ENCODE measurements around the gene ZDHHC4.
A peak's percentile ranks its signal among the peaks of the same experiment; 100 is the strongest.

The ZDHHC4 gene

DNA sequence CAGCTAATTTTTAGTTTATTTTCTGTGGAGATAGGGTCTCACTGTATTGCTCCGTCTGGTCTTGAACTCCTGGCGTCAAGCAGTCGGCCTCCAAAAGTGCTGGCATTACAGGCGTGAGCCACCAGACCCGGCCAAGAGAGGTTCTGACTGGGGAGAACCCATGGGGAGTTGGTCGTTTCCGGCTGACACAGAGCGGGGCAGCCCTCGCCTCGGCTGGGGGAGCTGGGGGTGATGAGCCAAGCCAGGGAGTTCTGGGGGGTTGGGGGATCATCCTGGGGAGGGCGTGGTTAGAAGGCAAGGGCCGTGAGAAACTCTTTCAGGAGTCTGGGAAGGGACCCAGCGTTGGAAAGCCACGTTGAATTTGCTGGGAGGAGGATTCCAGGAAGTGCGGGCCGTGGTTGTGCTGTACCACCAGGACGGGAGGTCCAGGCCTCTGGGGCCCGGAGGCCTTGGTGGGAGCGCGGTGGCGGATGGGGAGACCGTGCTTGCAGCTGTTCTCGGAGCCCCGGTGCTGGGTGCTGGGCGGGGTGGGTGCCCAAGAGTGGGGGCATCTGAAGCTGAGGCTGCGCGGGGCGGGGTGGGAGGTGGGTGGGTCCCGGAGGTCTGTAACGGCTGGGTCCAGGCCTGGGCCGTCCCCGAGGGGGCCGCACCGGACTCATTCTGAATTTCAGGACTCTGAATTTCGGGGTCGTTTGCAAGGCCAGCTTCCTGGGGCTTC lies 29.8 kb downstream of the ZDHHC4 start:
- DNase-seq (ENCODE audit: low read depth in 2 of 2), result no peak

DNA sequence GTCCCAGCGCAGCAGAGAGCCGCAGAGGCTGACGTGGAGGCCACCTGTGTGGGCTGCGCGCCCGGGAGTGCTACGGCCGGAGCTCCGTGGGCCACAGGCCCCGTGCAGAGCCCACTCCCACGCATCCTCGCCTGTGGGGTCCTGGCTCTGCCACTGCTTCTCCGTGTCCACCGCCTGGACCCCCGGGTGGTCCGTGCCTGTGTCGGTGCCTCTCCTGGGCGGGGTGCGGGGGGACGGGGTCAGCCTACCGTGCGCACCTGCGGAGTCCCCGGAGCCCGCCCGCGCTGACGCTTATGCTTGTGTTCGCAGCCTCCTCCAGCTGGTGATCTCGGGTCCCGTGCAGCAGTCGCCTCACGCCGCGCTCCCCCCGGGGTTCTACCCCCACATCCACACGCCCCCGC lies 30.4 kb downstream of the ZDHHC4 start:
- DNase-seq (ENCODE audit: low read depth in 2 of 2), result no peak

DNA sequence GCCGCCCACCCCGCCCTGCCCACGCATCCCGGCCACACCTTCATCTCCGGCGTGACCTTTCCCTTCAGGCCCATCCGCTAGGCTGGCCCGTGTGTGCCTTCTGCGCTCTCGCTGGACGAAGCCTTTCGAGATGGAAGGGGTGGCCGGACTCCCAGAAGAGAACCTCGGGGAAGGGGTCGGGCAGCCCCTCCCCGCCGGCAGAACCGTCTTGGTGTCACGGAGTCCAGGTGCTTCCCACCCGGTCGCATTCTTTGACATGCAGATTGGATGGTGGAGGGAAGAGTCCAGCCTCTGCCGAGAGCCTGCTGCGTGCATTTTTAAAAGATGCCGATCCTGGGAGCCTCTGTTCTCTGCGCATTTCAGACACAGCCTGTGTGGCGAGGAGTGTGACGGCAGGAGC lies 30.8 kb downstream of the ZDHHC4 start:
- no peak for DNase-seq (ENCODE audit: low read depth in 2 of 2)

DNA sequence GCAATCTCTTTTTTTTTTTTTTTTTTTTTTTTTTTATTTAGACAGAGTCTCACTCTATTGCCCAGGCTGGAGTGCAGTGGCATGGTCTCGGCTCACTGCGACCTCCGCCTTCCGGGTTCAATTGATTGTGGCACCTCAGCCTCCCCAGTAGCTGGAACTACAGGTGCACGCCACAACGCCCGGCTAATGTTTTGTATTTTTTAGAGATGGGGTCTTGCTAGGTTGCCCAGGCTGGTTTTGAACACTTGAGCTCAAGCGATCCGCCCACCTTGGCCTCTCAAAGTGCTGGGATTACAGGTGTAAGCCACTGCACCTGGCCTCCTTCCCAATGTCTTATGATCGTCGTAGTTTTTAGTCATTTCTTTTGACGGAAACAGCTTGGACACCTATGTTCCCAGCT lies 31.5 kb downstream of the ZDHHC4 start:
- DNase-seq (ENCODE audit: low read depth in 2 of 2), result no peak

DNA sequence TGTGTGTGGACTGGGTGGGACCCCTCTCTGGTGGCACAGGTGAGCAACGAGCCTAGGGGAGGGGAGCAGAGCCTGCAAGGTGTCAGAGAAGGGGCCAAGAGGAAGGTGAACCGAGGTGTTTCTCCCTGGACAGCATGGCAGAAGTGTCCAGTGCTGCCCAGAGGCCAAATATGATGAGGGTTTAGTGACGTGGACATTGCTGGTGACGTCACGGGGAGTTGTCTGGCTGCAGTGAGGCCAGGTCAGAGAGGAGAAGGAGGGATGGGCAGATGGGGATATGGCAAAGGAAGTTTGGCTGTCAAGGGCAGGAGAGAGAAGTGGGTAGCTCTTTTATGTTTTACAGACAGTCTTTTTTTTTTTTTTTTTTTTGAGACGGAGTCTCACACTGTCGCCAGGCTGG lies 35.6 kb downstream of the ZDHHC4 start:
- no peak for DNase-seq (ENCODE audit: low read depth in 2 of 2)

DNA sequence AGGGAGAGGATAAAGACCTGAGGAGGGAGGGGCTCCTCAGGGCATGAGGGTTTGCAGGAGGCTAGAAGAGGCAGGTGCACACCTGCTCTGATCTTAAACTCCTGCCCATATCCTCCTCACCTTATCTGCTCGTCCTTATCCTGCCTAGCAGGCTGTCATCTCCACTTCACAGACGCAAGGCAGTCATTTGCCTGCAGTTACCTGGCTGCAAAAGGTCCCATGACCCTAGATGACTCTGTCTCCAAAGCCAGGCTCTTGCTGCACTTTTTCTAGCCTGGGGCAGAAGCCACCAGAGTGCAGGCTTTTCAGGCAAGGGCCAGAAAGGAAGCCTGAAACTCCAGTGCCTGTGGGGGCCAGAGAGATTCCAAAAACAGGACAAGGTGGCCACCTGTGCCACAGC lies 36.5 kb downstream of the ZDHHC4 start:
- DNase-seq (ENCODE audit: low read depth in 2 of 2), result no peak

DNA sequence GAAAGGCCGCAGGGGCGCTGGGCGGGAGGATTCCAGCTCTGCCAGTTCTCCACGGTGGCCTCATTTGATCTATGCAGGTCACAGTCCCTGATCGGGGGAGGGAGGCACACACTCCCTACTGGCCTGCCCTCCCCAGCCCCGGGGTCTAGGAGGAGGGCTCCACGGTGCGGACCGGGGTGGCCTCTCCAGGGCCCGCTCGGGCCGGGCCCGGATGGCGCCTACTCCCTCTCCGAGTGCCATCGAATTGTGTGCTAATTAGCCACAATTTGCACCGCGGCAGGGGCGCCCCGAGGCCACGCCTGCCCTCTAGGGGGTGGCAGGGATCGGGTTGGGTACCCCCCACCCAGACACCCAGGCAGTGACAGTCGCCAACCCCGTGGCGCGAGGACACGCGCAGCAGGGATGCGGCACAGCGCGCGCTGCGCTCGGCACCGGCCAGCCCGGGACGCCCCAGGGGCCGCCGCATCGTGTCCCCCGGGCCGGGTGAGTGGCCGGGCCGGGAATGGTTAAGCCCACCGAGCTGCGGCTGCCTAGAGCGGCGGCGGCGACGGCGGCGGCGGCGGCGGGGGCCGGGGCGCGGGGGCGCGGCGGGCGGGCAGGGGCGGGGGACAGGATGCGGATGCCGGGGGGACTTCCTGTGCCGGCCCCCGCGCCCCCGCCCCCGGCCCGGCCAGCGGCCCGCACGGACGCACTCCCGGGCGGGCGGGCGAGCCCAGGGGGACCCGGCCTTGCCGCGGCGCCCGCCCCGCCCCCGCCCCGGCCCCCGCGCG lies 37.9 kb downstream of the ZDHHC4 start, which contains the start of gene ZNF853:
ZNF853 (plus strand) TSS at position 658 of the 770 bp plus-strand sequence. CDS start 565 bp downstream, outside the sequence.
- DNase-seq (ENCODE audit: low read depth in 2 of 2), result peak in 1 of 2 donors; percentile 21

DNA sequence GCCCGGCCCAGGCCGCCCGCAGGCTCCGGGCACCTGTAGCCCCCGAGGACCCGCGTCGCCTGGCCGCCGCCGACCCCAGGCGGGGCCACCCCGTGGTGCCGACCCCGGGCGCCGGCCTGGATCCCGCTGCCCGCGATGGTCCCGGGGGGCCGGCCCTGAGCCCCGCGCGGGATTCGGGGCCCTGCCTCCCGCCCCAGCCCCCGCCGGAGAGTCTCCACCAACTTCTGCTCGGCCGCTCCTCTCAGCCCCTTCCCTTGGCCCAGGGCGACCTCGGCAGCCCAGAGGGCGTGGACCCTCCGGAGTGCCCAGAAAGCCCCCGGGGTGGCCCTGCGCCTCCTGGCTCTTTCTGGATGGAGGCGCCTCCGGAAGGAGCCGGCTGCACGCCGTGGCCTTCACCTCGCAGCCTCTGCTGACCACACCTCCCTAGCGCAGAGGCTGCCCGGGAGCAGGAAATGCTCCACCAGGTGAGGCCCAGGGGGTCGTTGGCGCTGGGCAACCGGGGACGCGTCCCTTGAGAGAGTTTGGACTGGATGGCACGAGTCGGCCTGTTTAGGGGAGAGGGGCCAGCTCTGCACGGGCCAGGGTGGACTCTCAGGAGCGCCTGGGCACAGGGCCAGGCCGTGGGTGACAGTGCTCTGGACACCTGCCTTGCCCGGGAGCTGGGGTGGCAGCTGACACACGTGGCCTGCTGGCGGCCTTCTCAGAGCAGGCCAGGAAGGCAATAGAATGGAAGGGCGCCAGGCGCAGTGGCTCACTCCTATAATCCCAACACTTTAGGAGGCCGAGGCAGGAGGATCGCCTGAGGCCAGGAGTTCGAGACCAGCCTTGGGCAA lies 38.7 kb downstream of the ZDHHC4 start:
- DNase-seq (ENCODE audit: low read depth in 2 of 2), result no peak

DNA sequence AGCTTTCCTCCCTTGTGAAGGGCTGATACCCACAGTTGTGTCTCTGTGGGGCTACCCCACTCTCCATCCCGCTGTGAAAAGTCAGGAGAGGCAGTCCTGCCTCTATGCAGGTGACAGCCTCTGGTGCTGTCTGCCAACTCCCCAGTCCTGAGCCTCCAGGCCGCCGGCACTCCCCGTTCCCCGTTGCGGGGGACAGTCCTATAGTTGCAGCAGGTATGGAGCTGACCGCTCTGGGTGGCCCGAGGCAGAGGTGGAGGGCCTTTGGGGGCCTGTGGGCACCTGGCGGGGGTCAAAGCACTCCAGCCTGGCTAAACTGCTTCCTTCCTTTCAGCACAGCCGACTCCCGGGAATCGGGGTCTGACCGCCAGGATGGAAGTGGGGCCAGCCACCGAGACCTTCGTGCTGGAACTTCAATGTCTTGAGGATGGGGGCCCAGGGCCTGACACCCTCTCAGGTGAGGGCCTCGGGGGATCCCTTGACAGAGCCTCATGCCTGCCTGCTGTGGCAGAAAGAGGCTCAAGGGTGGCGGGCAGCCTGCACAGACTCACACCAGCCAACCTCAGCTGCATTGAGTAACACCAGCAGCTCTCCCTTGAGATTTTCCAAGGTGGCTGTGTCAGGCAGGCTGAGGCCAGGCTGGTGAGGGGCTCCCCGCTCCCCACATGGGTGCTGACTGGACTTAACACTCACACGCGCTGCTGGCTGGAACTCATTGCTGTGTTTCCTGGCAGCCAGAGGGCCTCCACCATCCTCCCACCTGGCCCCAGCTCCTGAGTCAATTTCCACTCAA lies 39.8 kb downstream of the ZDHHC4 start:
- DNase-seq (ENCODE audit: low read depth in 2 of 2), result no peak

DNA sequence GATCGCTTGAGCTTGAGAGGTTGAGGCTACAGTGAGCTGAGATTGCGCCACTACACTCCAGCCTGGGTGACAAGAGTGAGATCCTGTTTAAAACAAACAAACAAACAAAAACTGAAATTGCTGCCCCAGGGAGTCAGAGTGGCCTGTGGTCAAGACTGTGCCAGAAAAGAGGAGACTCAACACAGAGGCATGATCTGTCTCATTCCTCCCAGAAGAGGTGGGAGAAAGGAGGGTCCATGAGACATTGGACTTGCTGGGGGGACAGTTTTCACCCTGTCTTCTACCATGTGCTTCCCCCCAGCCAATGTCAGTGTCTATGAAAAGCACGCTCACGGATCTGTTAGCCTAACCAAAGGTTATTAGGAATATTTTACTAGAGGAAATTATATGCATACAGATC lies 41.4 kb downstream of the ZDHHC4 start:
- DNase-seq (ENCODE audit: low read depth in 2 of 2), result no peak

DNA sequence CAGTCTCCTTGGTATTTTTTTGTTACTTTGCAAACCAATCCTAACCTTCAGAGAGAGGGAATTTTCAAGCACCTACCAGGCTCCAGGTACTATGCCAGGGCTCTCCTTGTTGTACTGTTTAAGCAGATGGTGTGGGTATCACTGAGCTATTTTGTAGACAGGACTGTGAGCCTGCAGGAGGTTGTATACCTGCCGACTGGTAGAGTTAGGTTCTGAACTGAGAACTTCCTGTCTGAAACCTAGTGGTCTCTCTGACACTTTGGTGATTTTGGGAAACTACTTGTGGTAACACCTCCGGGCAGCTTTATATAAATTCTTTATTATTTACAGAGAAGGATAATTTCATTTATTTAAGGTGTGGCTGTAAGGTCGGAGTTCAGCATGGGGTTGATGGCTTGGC lies 42.7 kb downstream of the ZDHHC4 start:
- DNase-seq (ENCODE audit: low read depth in 2 of 2), result no peak

DNA sequence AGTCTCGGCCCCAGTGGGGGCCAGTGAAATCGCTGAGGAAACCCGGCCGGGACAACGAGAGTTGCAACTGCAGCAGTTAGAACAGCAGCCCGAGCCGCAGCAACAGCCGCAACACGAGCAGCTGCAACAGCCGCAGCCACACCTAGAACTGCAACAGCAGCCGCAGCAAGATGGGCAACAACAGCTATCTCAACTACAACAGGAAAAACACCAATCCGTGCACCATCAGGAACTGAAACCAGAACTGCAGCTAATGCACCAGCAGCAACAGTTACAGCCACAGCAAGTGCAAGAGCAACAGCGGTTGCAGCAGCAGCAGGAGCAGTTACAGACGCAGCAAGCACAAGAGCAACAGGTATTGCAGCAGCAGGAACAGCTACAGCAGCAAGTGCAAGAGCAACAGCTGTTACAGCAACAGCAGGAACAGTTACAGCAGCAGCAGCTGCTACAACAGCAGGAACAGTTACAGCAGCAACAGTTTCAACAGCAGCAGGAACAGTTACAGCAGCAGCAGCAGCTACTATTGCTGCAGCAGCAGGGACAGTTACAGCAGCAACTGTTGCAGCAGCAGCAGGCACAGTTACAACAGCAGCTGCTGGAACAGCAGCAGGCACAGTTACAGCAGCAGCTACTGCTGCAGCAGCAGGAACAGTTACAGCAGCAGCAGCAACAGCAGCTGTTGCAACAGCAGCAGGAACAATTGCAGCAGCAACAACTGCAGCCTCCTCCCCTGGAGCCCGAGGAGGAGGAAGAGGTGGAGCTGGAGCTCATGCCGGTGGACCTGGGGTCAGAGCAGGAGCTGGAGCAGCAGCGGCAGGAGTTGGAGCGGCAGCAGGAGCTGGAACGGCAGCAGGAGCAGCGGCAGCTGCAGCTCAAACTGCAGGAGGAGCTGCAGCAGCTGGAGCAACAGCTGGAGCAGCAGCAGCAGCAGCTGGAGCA lies 44.2 kb downstream of the ZDHHC4 start:
- no peak for DNase-seq (ENCODE audit: low read depth in 2 of 2)

DNA sequence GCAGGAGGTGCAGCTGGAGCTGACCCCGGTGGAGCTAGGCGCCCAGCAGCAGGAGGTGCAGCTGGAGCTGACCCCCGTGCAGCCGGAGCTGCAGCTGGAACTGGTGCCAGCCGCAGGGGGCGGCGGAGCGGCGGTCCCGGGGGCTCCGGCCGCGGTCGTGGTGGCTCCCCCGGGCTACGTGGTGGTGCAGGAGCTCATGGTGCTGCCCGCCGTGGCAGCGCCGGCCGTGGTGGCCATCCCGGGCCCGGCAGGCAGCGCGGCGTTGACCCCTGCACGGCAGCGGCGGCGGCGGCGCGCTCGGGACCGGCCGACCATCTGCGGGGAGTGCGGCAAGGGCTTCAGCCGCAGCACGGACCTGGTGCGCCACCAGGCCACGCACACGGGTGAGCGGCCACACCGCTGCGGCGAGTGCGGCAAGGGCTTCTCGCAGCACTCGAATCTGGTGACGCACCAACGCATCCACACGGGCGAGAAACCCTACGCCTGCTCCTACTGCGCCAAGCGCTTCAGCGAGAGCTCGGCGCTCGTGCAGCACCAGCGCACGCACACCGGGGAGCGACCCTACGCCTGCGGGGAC lies 45.0 kb downstream of the ZDHHC4 start:
- DNase-seq (ENCODE audit: low read depth in 2 of 2), result no peak

DNA sequence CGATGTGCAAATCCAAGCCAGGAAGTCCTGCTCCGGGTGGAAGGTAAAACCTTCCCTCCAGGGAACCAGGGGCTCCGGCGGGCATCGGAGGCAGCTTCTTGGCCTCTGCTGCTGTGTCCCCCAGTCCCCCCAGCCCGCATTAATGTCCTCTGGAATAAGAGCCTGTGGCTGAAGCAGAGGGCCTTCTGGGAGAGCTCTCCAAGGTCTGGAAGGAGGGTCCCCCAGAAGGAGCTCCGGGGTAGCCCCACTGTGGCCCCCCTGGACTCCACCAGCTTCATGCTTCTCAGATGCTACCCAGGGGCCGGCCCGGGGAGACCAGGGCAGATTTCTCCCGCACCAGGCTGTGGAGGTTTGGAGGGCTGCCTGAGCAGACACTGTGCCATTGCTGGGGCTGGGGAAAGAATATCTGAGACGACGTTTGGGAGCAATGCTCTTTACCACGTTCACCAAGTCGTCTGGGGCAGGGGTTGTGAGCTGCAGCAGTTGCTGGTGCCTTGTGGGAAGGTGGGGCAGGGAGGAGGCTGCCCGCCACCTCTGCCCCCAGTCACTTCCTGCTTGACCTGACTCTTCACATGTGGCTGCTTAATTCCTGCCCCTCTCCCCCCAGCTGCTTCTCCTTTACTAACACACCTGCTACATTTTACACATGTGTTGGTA lies 46.5 kb downstream of the ZDHHC4 start:
- DNase-seq (ENCODE audit: low read depth in 2 of 2), result no peak

DNA sequence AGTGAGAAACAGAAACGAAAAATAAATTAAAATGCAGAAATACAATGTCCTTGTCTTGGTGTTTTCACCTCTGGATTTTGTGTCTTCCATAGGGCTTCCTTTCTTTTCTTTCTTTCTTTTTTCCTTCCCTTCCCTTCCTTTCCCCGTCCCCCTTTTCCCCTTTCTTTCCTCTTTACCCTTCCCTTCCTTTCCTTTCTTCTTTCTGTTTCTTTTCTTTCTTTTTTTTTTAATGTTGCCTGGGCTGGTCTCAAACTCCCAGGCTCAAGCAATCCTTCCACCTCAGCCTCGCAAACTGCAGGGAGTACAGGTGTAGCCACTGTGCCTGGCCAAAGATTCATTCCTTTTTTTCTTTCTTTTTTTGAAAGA lies 47.0 kb downstream of the ZDHHC4 start:
- no peak for DNase-seq (ENCODE audit: low read depth in 2 of 2)

DNA sequence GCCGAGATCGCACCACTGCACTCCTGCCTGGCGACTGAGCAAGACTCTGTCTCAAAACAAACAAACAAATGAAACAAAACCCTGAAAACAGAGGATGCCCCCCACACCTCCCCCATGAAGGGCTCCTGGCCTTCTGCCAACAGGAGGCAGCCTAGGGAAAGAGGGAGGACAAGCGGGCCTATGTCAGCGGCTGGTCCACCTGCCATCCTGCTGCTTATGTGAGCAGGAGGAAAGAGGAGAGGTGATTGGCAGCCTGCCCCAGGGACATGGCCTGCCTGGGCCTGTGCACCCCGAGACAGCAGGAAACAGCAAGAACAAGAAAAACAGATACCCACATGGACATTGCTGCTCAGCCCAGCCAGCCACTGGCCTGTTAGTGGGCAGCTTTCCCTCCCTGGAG lies 50.8 kb downstream of the ZDHHC4 start:
- DNase-seq (ENCODE audit: low read depth in 2 of 2), result no peak

DNA sequence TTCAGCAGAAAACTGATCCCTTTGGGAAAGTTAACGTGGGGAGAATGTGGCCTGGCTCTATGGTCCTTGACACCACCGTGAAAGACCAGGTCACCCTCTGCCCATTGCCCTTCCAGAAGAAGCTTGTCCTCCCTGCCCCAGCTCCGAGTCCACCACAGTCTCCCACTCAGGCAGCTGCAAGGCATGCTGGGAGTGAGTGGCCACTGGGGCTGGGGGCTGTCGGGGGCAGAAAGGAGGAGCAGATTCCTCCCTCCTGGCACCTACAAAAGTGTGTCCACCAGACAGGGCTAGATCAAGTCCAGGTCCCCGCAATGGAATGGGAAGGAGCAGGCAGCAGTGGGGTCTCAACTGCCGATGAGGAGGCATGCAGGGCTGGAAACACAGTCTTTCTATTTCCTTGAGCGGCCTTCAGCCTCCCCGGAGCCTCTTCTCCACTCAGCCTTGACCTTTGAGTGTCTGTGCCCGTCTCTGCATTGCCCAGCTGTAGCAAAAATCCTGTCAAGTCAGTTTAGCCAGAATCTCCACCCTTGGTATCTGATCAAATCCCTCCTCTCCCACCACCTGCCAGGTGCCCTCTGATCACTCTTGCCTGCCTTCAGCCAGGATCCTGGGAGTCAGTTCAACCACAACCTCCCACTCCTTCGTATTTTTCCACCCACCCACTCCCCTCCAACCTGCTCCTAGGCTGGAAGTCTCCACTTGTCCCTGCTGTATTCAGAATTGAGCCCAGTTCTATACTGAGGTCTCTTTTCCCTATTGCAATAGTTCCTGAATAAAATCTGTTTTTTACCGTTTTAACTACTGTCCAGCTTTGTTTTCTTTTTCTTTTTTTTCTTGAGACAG lies 53.0 kb downstream of the ZDHHC4 start:
- DNase-seq (ENCODE audit: low read depth in 2 of 2), result no peak

DNA sequence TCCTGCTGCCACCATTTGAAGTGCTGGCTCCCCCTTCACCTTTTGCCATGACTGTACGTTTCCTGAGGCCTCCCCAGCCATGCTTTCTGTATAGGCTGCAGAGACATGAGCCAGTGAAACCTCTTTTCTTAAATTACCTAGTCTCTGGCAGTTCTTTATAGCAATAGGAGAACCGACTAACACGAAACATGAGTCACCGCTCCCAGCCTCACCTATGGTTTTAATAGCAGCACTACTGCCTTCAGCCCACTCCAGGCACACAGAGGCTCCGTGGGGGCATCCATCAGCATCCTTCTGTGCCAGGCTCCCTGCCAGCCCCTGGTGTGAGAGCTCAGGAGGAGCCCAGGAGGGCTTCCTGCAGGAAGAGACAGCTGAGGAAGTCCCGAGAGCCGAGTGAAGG lies 54.4 kb downstream of the ZDHHC4 start:
- DNase-seq (ENCODE audit: low read depth in 2 of 2), result no peak

DNA sequence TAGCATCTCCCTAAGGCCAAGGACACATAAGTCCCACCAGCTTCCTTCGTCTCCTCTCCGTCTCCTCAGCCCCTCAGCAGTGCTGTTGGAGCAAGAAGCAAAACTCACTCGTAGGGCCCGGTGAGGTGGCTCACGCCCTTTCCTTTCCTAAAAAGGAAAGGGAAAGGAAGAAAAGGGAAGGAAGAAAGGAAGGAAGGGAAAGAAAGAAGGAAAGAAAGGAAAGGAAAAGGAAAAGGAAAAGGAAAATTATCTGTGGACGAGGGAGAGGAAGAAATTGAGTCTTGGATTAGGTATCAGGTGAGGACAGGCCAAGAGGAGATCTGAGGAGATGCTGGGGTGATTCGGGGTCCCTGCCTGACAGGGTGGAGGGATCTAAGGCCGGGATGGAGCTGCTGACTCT lies 56.8 kb downstream of the ZDHHC4 start:
- no peak for DNase-seq (ENCODE audit: low read depth in 2 of 2)

Data from stimulated activated CD4-positive, alpha-beta T cell treated with anti-CD3 and anti-CD28 coated beads, Interleukin-1b, Interleukin-23, amount 100 ng/mL, for 4 hours (primary cell).